OCI-LY3 (cell line): Measurements from ENCODE around the gene RHOD.

Source experiments
- CTCF ChIP-seq: fragments of 200-600, 300-600 bp; sonication (generic); IDR thresholded peaks from 2 replicates; pipeline ENCODE4 v1.5.1; 2014; ENCODE audit warnings: antibody characterized with exemption, low read length, low read depth
- EZH2phosphoT487 ChIP-seq: fragments of 200-600 bp; shearing (Covaris generic); IDR thresholded peaks from 2 replicates; pipeline ENCODE4 v1.6.1; 2018; ENCODE audit warnings: antibody characterized with exemption, mixed run types, low read depth

- TF ChIP-seq CTCF (no peak), EZH2phosphoT487 (no peak)
Observed at GRCh38 chr11:67025750-67026149, 30.9 kb upstream of the RHOD start.
